NCI-H2029 treated with DMSO at 0.1 percent for 48 hours (cell line): Measurements from ENCODE around the gene CA6.
"Not testable (repeated sequence)": the region's sequence is repeated elsewhere in the genome, so short reads cannot be mapped to it uniquely, and the experiment has no call there.

Experiments used
- DNase-seq: peaks from one replicate; lab custom pipeline; 2025; lab: John Stamatoyannopoulos, UW

The CA6 gene

DNA sequence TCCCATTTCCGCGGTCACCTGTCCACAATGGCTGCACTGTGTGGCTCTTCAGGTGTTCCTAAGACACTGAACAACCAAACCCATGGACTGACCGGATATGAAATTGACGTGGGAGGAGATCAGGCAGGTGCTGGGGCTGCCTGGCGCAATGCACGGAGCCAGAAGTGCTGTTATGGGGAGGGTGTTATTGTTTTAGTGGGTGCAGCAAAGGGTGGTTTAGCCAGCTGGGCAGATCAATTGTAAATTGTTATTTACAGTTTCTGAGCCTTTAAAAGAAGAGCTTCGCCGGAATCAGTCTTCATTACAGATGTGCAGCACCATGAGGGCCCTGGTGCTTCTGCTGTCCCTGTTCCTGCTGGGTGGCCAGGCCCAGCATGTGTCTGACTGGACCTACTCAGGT lies at the start of gene CA6:
Gene CA6, plus strand, starts transcription at position 301 of the 400 bp plus-strand sequence. Its CDS starts 19 bp downstream, at position 320.
- no peak for DNase-seq

DNA sequence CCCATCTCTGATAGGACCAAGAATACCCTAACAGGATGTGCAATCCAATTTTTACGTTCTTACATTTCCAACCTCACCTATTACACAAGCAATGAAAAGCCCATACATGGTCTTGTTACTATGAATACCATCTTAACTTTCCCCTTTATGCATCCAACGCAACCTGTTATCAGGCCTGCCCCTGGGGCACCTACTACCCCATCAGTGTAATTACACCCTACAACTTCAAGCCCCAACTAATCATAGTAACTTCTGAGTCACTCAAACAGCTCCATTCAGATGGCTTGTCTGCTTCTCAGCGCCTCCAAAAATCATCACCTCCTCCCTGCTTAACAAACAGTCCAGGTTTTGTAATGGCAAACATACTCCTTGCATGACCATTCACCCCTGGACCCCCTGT lies 48.9 kb upstream of the CA6 start:
- DNase-seq = not testable (repeated sequence)

DNA sequence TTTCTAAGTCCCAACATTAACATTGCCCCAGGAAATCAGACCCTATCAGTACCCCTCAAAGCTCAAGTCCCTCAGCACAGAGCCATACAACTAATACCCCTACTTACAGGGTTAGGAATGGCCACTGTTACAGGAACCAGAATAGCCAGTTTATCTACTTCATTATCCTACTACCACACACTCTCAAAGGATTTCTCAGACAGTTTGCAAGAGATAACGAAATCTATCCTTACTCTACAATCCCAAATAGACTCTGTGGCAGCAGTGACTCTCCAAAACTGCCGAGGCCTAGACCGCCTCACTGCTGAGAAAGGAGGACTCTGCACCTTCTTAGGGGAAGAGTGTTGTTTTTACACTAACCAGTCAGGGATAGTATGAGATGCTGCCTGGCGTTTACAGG lies 48.2 kb upstream of the CA6 start:
- not testable (repeated sequence) for DNase-seq

- not testable (repeated sequence) for DNase-seq
These were observed 47.2 kb upstream of the CA6 start for GRCh38 chr1:8898418-8898817.

GRCh38 chr1:8899046-8899445 lies 46.6 kb upstream of the CA6 start:
- no peak for DNase-seq

DNA sequence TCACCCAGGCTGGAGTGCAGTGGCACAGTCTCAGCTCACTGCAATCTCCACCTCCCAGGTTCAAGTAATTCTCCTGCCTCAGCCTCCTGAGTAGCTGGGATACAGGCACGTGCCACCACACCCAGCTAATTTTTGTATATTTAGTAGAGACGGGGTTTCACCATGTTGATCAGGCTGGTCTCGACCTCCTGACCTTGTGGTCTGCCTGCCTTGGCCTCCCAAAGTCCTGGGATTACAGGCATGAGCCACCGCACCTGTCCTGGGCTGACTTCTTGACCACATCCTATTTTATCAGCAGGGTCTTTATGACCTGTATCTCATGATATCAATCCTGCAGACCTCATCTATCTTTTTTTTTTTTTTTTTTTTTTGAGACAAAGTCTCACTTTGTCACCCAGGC lies 45.0 kb upstream of the CA6 start:
- not testable (repeated sequence) for DNase-seq

DNA sequence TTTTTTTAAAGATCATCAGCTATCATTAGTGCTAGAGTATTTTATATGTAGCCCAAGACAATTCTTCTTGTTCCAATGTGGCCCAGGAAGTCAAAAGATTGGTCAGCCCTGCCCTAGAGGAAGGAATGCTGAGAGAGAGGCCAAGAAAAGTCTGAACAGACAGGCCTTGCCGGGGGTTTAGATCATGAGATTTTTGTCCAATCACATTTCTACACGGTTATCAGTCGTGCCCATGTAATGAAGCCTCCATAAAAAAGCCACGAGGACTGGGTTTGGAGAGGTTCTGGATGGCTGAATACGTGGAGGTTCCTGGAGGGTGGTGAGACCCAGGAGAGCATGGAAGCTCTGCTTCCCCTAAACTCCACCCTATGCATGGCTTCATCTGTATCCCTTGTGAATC lies 42.9 kb upstream of the CA6 start:
- no peak for DNase-seq

DNA sequence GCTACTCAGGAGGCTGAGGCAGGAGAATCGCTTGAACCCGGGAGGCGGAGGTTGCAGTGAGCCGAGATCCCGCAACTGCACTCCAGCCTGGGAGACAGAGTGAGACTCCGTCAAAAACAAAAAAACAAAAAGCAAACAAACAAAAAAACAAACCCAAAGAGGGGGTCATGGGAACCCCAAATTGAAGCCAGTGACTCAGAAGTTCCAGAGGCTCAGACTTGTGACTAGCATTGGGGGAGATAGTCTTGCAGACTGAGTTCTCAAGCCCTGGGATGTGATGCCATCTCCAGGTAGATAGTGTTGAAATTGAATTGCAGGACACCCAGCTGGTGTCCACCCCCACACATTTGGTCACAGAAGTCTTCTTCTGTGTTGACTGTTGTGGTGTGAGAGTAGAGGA lies 42.3 kb upstream of the CA6 start:
- no peak for DNase-seq

DNA sequence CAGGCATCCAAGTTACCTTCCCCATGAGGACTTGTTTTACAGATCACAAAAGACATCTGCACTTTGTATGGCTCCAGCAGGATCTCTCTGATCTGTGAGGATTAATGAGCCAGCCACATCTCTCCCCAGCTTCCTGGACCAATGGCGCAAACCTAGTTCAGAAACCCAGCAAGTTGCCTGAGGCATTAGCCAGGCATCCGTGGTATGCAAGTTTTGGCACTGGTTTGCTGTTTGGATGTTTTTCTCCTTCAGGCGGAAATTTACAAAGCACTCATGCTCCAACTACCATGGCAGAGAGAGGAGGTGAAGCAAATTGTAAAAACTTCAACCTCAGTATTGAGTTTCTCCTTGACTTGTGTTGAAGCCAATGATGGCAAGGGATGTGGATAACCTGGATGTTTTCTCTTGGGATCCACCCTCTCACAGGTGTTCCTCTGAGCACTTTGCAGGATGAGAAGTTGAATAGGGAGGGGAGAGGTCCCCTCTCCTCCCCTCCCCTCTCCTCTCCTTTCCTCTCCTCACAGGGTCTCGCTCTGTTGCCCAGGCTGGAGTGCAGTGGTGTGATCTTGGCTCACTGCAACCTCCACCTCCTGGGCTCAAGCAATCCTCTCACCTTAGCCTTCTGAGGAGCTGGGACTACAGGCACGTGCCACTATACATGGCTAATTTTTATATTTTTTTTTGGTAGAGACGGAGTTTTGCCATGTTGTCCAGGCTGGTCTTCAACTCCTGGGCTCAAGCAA lies 41.6 kb upstream of the CA6 start:
- no peak for DNase-seq

GRCh38 chr1:8905582-8906191 lies 40.0 kb upstream of the CA6 start:
- no peak for DNase-seq

DNA sequence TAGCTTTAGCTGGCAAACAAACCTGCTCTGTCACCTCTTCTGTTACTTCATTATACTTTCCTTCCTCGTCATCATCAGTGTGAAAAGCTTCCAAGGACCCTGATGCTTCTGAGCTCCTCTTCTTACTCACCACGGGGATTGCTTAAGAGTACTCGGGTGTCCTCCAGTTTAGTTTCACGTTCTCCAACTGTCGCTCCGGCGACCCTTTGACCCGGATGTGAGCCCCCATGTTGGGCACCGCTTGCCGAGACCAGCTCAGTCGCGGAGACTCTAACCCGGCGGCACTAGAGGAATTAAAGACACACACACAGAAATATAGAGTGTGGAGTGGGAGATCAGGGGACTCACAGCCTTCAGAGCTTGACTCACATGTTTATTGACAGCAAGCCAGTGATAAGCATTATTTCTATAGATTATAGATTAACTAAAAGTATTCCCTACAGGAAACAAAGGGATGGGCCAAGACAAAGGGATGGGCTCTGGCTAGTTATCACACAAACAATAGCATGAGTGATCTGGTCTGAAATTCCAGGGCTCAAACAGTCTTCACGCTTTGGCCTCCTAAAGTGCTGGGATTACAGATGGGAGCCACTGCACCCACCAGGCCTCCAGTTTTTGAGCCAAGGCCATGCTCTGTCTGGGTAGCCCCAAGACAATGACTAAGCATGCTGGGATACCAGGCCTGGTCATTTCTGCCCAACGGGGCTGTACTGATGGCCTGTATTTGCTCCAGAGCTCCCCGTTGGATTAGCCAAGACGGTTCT lies 37.1 kb upstream of the CA6 start:
- DNase-seq = no peak

GRCh38 chr1:8910331-8910730 lies 35.3 kb upstream of the CA6 start:
- DNase-seq = no peak

DNA sequence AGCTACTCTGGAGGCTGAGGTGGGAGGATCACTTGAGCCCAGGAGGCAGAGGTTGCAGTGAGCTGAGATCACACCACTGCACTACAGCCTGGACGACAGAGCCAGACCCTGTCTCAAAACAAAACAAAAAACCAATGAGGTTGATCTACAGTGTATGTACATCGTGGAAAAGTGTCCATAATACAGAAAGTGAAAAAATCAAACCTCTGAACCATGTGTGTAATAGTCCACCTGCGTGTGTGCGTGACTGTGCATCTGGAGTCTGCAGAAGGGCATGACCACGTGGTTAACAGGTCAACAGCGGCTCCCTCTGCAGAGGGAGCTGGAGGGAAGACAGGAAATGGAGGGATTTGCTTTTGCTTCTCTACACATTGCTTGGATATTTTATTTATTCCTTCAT lies 34.8 kb upstream of the CA6 start:
- no peak for DNase-seq

GRCh38 chr1:8911416-8912309 lies 34.0 kb upstream of the CA6 start:
- DNase-seq = no peak

- no peak for DNase-seq
These were observed 32.2 kb upstream of the CA6 start for GRCh38 chr1:8913457-8913856.

DNA sequence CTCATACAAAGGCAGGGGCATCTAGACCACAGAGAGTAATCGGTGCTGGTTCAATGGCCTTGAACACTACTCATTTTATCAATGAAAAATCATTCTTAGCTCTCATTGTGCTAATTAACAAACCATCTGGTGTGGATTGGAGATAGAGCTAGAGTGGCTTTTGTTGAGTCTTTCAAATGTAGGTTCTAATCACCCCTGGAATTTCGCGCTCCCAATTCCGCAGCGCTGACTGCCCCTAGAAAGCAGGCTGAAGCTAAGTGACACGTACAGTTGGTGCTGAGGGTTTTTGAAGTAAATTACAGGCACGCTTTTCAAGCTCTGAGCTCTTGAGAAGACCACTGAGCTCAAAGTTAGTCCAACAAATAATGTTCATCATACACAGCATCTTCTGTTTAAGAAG lies 31.2 kb upstream of the CA6 start:
- DNase-seq = no peak

DNA sequence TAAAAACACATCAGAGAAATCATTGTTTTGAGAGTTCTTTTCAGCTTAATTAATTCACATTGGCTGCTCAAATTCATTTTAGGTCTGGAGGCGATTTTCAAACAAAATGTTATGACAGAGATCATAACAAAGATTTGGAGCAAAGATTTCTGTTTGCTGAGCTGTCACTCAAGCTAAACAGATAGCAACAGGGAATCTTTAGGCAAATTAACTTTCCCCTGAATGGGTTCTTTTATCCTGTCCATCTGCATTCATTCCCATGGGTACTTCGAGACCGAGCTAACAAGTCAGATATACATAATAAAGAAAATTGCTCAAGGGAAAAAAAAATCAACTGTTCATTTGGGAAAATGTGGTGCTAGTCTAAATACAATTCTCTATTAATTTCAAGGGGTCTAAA lies 30.2 kb upstream of the CA6 start:
- DNase-seq = no peak

DNA sequence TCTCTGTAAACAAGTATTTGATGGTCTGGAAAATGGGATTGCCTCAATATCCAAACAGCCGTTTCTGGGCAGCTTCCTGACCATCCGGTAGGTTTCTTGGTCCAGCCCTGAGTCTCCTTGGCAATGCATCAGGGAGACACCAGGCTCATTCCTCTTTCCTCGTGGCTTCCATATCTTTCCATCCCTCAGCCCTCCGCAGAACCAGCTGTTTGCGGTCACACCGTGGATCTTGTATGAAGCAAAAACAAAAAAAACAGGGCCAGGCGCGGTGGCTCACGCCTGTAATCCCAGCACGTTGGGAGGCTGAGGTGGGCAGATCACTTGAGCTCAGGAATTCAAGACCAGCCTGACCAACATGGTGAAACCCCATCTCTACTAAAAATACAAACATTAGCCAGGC lies 28.1 kb upstream of the CA6 start:
- not testable (repeated sequence) for DNase-seq

- no peak for DNase-seq
These were observed 22.7 kb upstream of the CA6 start for GRCh38 chr1:8922962-8923361.

- no peak for DNase-seq
These were observed 20.3 kb upstream of the CA6 start for GRCh38 chr1:8925406-8925805.

- DNase-seq = no peak
These were observed 19.7 kb upstream of the CA6 start for GRCh38 chr1:8925960-8926359.
